CD4-positive, alpha-beta T cell (primary cell): Measurements from ENCODE around the gene CAVIN1. TPM values are rescaled to one million over a fixed set of nuclear protein-coding genes. Genes with fewer than 3 reads are reported as not detected.

Experiments
- ATAC-seq: fragments of 200-7000 bp; cut with Tn5 transposase; one replicate; pipeline ENCODE4 v1.10.0; 2022; ENCODE audit warnings: mild to moderate bottlenecking; ENCODE audit not compliant: poor library complexity
- CTCF ChIA-PET: fragments of 350-600 bp; sonication (Branson Sonifier 250); formaldehyde crosslinking; loops from one replicate; lab custom pipeline; 2021; ENCODE audit warnings: antibody characterized with exemption, inconsistent platforms; lab: Charles Lee
- POLR2A ChIA-PET: fragments of 350-600 bp; sonication (Branson Sonifier 250); formaldehyde crosslinking; loops from one replicate; lab custom pipeline; 2021; ENCODE audit warnings: antibody characterized with exemption, inconsistent platforms; lab: Charles Lee
- DNase-seq, 14 experiments: peaks; one replicate each; pipeline ENCODE4 v3.0.0-alpha.2; 2013 to 2020; ENCODE audit warnings: mixed read lengths in 2 of 14
- H3K27ac ChIP-seq, 2 donors: one replicate each; pipeline versions ENCODE4 v1.5.1 to v1.7.0; 2013; ENCODE audit warnings: low read length in 2 of 2, low read depth in 1 of 2, mild to moderate bottlenecking in 1 of 2
- H3K27me3 ChIP-seq, 2 experiments: 1 replicate in 1 of 2; 2 replicates in 1 of 2; pipeline versions ENCODE4 v1.6.1 to v1.7.0; 2013; ENCODE audit warnings: low read length in 2 of 2, control low read depth in 1 of 2, mild to moderate bottlenecking in 1 of 2, moderate library complexity in 1 of 2; ENCODE audit not compliant: insufficient read depth in 2 of 2, control insufficient read depth in 1 of 2
- H3K36me3 ChIP-seq: one replicate; pipeline ENCODE4 v1.6.1; 2013; ENCODE audit warnings: low read length, control low read depth; ENCODE audit not compliant: insufficient read depth
- H3K4me1 ChIP-seq: one replicate; pipeline ENCODE4 v1.6.1; 2013; ENCODE audit warnings: low read length, control low read depth; ENCODE audit not compliant: insufficient read depth
- H3K4me3 ChIP-seq: one replicate; pipeline ENCODE4 v1.5.1; 2013; ENCODE audit warnings: mild to moderate bottlenecking, low read length, moderate library complexity
- H3K9me3 ChIP-seq, 2 experiments: 1 replicate in 1 of 2; 2 replicates in 1 of 2; pipeline versions ENCODE4 v1.6.1 to v1.7.0; 2013; ENCODE audit warnings: low read length in 2 of 2, mild to moderate bottlenecking in 2 of 2, control low read depth in 1 of 2, moderate library complexity in 1 of 2; ENCODE audit not compliant: control insufficient read depth in 1 of 2, insufficient read depth in 1 of 2
- H3K27ac Mint-ChIP-seq: one replicate; pipeline ENCODE4 v1.8.0; 2020; ENCODE audit warnings: mixed read lengths
- H3K27me3 Mint-ChIP-seq: one replicate; pipeline ENCODE4 v1.8.0; 2021; ENCODE audit warnings: mixed read lengths
- H3K36me3 Mint-ChIP-seq: one replicate; pipeline ENCODE4 v1.8.0; 2021; ENCODE audit warnings: low read depth, mixed read lengths
- H3K4me1 Mint-ChIP-seq: one replicate; pipeline ENCODE4 v1.8.0; 2021; ENCODE audit warnings: low read depth, mixed read lengths
- H3K4me3 Mint-ChIP-seq: one replicate; pipeline ENCODE4 v1.8.0; 2020; ENCODE audit warnings: mild to moderate bottlenecking, mixed read lengths
- H3K9me3 Mint-ChIP-seq: one replicate; pipeline ENCODE4 v1.8.0; 2020; ENCODE audit warnings: mixed read lengths
- CTCF ChIP-seq: fragments of 200-600 bp; IDR thresholded peaks from one replicate; pipeline ENCODE4 v1.8.0; 2022; ENCODE audit warnings: antibody characterized with exemption, mild to moderate bottlenecking
- intact Hi-C, 2 experiments: fragments of 100-400 bp; cut with DNase I in 1 of 2; cut with micrococcal nuclease in 1 of 2; formaldehyde crosslinking; loops; one replicate each; pipeline versions ENCODE4 v1.15.1 to v1.9.0; 2023 to 2025; cut with DNase I, micrococcal nuclease
- total RNA-seq, 174 experiments: library from RNA in 2 of 174; stranded (reverse) in 2 of 174; gene quantifications; one replicate each; pipeline ENCODE4 v1.2.3 and lab custom pipeline; 2021 to 2026

CAVIN1 gene
- total RNA-seq, 2 experiments from 2014 or later: 0.14 to 0.16 TPM

- Histone ChIP-seq H3K4me1 (peaks cover 7% of the 10 kb centered on the region), H3K27me3 (no peaks in the 10 kb centered on the region), H3K36me3 (no peaks in the 10 kb centered on the region), H3K4me3 (no peak overlapping the region), H3K27ac (no peak overlapping the region), H3K9me3 (no peaks in the 10 kb centered on the region)
- Mint-ChIP-seq H3K4me1 (peaks cover 10% of the 10 kb centered on the region), H3K27me3 (no peaks in the 10 kb centered on the region), H3K27ac (no peak overlapping the region), H3K36me3 (no peaks in the 10 kb centered on the region), H3K9me3 (no peaks in the 10 kb centered on the region), H3K4me3 (no peak overlapping the region)
- POLR2A ChIA-PET: interaction anchor here (0.9 kb wide), 1 partner anchor 15 kb away, joined by 3 read pairs; no protein-coding TSS in a partner anchor
- intact Hi-C loops: loop anchor here in 1 of 2 experiments (10.0 kb wide), 1 partner anchor 46 kb away; no protein-coding TSS in a partner anchor
- CTCF ChIA-PET: interaction anchor here (0.7 to 1.6 kb wide), 2 partner anchors 10 to 17 kb away, joined by 3 read pairs; no protein-coding TSS in a partner anchor
- peak; percentile 57 for TF ChIP-seq CTCF
- ATAC-seq (peak; percentile 21), DNase-seq (peak in 12 of 14 experiments; percentile 26 to 71 (median 40))
Observed at GRCh38 chr17:42438600-42439567, 15.8 kb upstream of the CAVIN1 start.

DNA sequence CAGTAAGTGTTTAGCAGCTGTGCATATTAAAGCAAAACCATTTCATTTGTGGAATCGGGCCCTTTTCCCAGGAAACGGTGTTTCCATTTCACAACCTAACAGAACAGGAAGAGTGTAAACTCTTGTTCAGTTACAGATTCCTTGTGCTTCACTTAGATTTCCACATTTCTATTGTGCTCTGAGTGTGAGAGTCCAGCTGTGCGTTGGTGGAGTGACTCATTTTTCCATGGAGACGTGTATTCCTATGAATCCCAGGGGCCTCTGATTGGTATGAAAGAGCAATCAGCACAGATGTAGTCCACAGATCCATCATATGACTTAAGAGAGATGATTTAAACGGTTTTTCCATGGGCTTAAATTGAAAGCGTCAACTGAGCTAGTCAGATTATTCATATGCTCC is 13.3 kb upstream of the CAVIN1 start:
- Histone ChIP-seq H3K4me1 (no peaks in the 10 kb centered on the region), H3K27me3 (no peaks in the 10 kb centered on the region), H3K36me3 (no peaks in the 10 kb centered on the region), H3K27ac (no peak overlapping the region), H3K4me3 (no peak overlapping the region), H3K9me3 (no peaks in the 10 kb centered on the region)
- Mint-ChIP-seq H3K36me3 (no peaks in the 10 kb centered on the region), H3K27me3 (no peaks in the 10 kb centered on the region), H3K4me3 (no peak overlapping the region), H3K9me3 (no peaks in the 10 kb centered on the region), H3K27ac (no peak overlapping the region), H3K4me1 (peaks cover 1% of the 10 kb centered on the region)
- TF ChIP-seq CTCF: no peak
- intact Hi-C loops: loop anchor here in 1 of 2 experiments (10.0 kb wide), 1 partner anchor 48 kb away; no protein-coding TSS in a partner anchor
- ChIA-PET CTCF (no interaction called here), POLR2A (no interaction called here)
- no peak for ATAC-seq
- no peak for DNase-seq

- H3K27ac Mint-ChIP-seq: no peak overlapping the region
- H3K4me1 Mint-ChIP-seq: no peaks in the 10 kb centered on the region
- Histone ChIP-seq H3K4me1 (peaks cover 3% of the 10 kb centered on the region), H3K4me3 (no peak overlapping the region), H3K27me3 (no peaks in the 10 kb centered on the region), H3K9me3 (no peaks in the 10 kb centered on the region), H3K36me3 (no peaks in the 10 kb centered on the region), H3K27ac (no peak overlapping the region)
- CTCF ChIA-PET: interaction anchor here (1.6 kb wide), 1 partner anchor 86 kb away, joined by 6 read pairs; no protein-coding TSS in a partner anchor
- TF ChIP-seq CTCF: no peak
- DNase-seq (no peak), ATAC-seq (no peak)
- POLR2A ChIA-PET: no interaction called here
- H3K9me3 Mint-ChIP-seq: no peaks in the 10 kb centered on the region
- H3K27me3 Mint-ChIP-seq: peaks cover 19% of the 10 kb centered on the region
- H3K4me3 Mint-ChIP-seq: no peak overlapping the region
- intact Hi-C loops: loop anchor here in 1 of 2 experiments (10.0 kb wide), 1 partner anchor 53 kb away; no protein-coding TSS in a partner anchor
- H3K36me3 Mint-ChIP-seq: no peaks in the 10 kb centered on the region
Observed at GRCh38 chr17:42431758-42432161, 8.7 kb upstream of the CAVIN1 start.
